Spinal cord (tissue), 10 donors: ENCODE results near the gene ZNF821. TPM values are rescaled to one million over a fixed set of nuclear protein-coding genes. Genes with fewer than 3 reads are reported as not detected.
A peak's percentile ranks its signal among the peaks of the same experiment; 100 is the strongest.

Experiments
- DNase-seq, 6 donors: peaks; one replicate each; pipeline versions ENCODE4 v3.0.0 to v3.0.0-alpha.2; 2013 to 2015; ENCODE audit warnings: low spot score in 6 of 6, low read depth in 4 of 6
- H3K27ac ChIP-seq: one replicate; pipeline ENCODE4 v1.5.1; 2013; ENCODE audit warnings: low read depth, low read length, control low read depth
- H3K27me3 ChIP-seq: one replicate; pipeline ENCODE4 v1.6.1; 2013; ENCODE audit warnings: low read length; ENCODE audit not compliant: control insufficient read depth, insufficient read depth
- H3K36me3 ChIP-seq: one replicate; pipeline ENCODE4 v1.6.1; 2013; ENCODE audit warnings: low read length; ENCODE audit not compliant: control insufficient read depth, insufficient read depth
- H3K4me1 ChIP-seq: one replicate; pipeline ENCODE4 v1.6.1; 2013; ENCODE audit warnings: low read length; ENCODE audit not compliant: control insufficient read depth, insufficient read depth
- H3K4me3 ChIP-seq: one replicate; pipeline ENCODE4 v1.5.1; 2013; ENCODE audit warnings: low read depth, low read length, control low read depth
- H3K9me3 ChIP-seq: one replicate; pipeline ENCODE4 v1.6.1; 2013; ENCODE audit warnings: low read length; ENCODE audit not compliant: control insufficient read depth, insufficient read depth
- WGBS: methylation state at CpG from one replicate; pipeline ENCODE4 v1.1.5; 2013; ENCODE audit warnings: missing lambda C conversion rate; ENCODE audit not compliant: insufficient coverage; 5-methylcytosine and 5-hydroxymethylcytosine counted together
- long read RNA-seq, 4 donors: transcript quantifications; one replicate each; lab custom pipeline, GENCODE V29; 2026
- polyA plus RNA-seq, 2 donors: library from polyadenylated mRNA; unstranded; fragments of 120-200 nt; gene quantifications; one replicate each; pipeline ENCODE4 v1.2.1, GENCODE V29; 2013; ENCODE audit not compliant: insufficient read length in 2 of 2
- total RNA-seq, 2 donors: library from RNA; depleted of rRNA in 1 of 2; stranded (reverse); fragments of 120-200 nt in 1 of 2; fragments of >200 nt in 1 of 2; gene quantifications; one replicate each; pipeline versions ENCODE4 v1.2.3 to v1.2.4, GENCODE V29; 2013 to 2014
- donor health status: healthy.

The ZNF821 gene, protein sequence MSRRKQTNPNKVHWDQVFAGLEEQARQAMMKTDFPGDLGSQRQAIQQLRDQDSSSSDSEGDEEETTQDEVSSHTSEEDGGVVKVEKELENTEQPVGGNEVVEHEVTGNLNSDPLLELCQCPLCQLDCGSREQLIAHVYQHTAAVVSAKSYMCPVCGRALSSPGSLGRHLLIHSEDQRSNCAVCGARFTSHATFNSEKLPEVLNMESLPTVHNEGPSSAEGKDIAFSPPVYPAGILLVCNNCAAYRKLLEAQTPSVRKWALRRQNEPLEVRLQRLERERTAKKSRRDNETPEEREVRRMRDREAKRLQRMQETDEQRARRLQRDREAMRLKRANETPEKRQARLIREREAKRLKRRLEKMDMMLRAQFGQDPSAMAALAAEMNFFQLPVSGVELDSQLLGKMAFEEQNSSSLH
- total RNA-seq (10 to 100 TPM; 14.4 to 21.5 TPM), polyA plus RNA-seq (10 to 100 TPM; 39.9 to 47.9 TPM)
- long read RNA-seq, donor 1, partial matches to known transcripts: 0 of 4 reads
- long read RNA-seq, donor 1, other reads (novel, unspliced or antisense): 0 of 4 reads
- long read RNA-seq, donor 2, partial matches to known transcripts: 0 of 2 reads
- long read RNA-seq, donor 2, other reads (novel, unspliced or antisense): 0 of 2 reads
- long read RNA-seq, donor 3, partial matches to known transcripts: 0 of 3 reads
- long read RNA-seq, donor 3, other reads (novel, unspliced or antisense): 0 of 3 reads
- long read RNA-seq, donor 4, partial matches to known transcripts: 0 of 1 reads
- long read RNA-seq, donor 4, other reads (novel, unspliced or antisense): 0 of 1 reads

DNA sequence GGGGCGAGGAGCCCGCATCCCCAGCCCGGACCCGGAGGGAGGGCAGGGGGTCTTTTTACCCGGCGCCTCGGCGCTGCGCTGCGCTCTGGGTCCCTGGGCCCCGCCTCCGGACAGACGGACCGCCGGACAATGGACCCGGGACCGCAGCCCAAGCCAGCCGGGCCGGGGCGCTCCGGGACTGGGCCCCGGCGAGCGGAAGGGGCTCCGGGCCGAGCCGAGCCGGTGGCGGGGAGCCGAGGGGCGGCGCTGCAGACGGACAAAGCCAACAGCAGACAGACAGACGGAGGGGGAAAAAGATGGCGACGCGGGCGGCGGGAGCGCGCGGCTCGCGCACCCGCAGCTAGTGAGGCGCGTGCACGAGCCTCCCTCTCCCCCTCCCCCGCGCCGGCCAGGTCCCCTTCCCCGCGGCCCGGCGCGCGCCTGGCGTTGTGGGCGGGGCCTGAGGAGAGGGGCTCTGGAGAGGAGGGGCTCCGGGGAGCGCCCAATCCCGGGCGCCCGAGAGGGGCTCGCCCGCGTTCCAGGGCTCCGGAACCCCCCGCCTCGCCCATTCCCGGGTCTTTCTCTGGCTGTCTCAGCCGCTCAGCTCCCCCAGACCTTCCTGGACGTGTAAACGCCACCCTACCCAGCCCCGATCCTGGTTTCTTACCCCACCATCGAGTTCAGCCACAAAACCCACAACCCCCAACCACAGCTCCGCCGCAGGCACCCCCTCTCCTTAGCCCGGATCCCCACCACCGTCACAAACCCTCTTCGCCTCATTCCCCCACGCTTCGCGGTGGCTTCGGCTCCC lies at the start of gene ZNF821:
Gene ZNF821 (minus strand): TSS at position 334 of the 790 bp plus-strand sequence. CDS start 4,236 bp downstream, outside the sequence.
- peak; percentile 68 to 98 (median 92) for DNase-seq
- H3K4me3 ChIP-seq: peak within 1 kb of the TSS; percentile 77
- WGBS: 0% methylated on average over 67 of the region's 85 CpGs

DNA sequence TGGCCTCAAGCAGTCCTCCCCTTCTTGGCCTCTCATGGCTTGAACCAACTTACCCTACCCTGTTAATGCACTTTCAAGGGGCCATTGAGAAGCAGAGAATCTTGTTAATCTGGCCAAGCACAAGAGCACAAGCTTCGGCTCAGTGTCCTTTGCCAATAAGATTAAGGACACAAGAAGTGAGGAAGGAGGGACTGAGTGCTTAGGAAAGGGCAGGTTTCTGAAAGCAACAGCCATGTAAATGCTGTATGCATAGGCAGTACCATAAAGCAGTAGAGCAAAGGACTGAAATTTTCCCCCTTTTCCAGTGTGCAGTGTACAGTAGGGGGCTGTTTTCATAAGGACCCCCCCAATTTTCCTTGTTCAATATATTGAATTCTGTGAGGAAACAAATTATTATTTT lies 49.0 kb upstream of the ZNF821 start:
- Histone ChIP-seq H3K9me3 (no peaks in the 10 kb centered on the region), H3K27me3 (no peaks in the 10 kb centered on the region), H3K4me3 (no peak overlapping the region), H3K4me1 (no peaks in the 10 kb centered on the region), H3K27ac (no peak overlapping the region), H3K36me3 (peaks cover 16% of the 10 kb centered on the region)
- DNase-seq: no peak
- WGBS: 100% methylated on average over 1 of the region's 1 CpG

More for the DNA sequence above, at the start of gene ZNF821:
- Histone ChIP-seq H3K4me1 (peaks cover 21% of the 10 kb centered on the region), H3K27me3 (no peaks in the 10 kb centered on the region), H3K36me3 (peaks cover 4% of the 10 kb centered on the region), H3K9me3 (no peaks in the 10 kb centered on the region), H3K27ac (peak within 1 kb of the TSS; percentile 94)

DNA sequence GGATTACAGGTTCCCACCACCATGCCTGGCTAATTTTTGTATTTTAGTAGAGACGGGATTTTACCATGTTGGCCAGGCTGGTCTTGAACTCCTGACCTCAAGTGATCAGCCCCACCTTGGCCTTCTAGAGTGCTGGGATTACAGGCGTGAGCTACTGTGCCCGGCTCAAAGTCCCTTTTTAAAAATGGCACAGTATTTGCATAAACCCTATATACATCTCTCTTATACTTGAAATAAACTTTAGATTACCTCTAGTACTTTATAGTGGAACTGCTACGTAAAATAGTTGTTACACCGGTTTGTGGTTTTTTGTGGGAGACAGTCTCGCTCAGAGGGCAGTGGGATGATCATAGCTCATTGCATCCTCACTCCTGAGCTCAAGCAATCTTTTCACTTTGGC lies 47.6 kb upstream of the ZNF821 start:
- DNase-seq: no peak
- 88% methylated on average over 1 of the region's 6 CpGs for WGBS
- Histone ChIP-seq H3K4me1 (no peaks in the 10 kb centered on the region), H3K27ac (no peak overlapping the region), H3K36me3 (peaks cover 26% of the 10 kb centered on the region), H3K27me3 (no peaks in the 10 kb centered on the region), H3K9me3 (no peaks in the 10 kb centered on the region), H3K4me3 (no peak overlapping the region)

DNA sequence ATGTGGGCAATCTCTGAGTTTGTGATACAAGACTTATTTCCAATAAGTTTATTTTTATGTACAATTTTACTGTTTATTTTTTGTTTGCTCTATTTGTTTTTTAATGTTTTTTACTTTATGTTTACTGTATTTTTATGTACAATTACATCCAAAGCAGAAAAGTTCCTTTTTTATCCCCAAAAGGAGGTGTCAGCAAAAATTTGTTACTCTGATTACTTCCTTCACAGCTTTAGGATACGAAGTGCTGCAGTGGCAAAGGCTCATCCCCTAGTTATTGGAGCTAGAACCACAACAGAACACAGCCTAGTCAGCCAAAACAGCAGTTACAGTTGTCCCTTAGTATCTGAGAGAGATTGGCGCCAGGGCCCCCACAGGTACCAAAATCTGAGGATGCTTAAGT lies 47.0 kb upstream of the ZNF821 start:
- 88% methylated on average over 1 of the region's 2 CpGs for WGBS
- Histone ChIP-seq H3K36me3 (peaks cover 31% of the 10 kb centered on the region), H3K27ac (no peak overlapping the region), H3K4me1 (no peaks in the 10 kb centered on the region), H3K4me3 (no peak overlapping the region), H3K27me3 (no peaks in the 10 kb centered on the region), H3K9me3 (no peaks in the 10 kb centered on the region)
- DNase-seq: no peak

DNA sequence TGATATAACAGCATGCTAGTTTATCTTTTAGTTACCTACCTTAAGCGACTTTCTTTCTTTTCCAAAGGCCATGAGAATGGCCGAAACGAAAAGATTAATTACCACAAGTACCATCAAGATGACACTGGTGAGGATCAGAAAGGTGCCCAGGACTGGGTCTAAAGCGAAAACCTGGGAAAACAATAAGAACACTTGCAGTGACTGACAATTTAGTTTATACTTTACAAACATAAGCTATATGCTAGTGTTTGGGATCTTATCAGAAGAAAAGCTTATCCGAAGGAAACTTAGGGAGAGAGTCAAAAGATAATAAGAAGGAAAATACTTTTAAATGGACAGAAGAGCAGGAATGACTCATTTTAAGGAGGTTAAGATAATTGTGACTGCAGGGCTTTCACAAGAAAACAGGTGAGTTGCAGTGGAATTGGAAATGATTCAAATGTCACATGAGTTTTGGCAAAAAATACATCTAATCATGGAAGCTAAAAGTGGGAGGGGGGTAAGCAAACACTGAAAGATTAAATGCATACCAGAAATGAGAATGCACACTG lies 46.1 kb upstream of the ZNF821 start:
- DNase-seq: no peak
- no peaks in the 10 kb centered on the region for H3K4me1 ChIP-seq
- H3K36me3 ChIP-seq: peaks cover 40% of the 10 kb centered on the region
- WGBS: no CpG with 5 or more reads among the region's 5 CpGs
- H3K27ac ChIP-seq: no peak overlapping the region
- no peak overlapping the region for H3K4me3 ChIP-seq
- no peaks in the 10 kb centered on the region for H3K27me3 ChIP-seq
- no peaks in the 10 kb centered on the region for H3K9me3 ChIP-seq

DNA sequence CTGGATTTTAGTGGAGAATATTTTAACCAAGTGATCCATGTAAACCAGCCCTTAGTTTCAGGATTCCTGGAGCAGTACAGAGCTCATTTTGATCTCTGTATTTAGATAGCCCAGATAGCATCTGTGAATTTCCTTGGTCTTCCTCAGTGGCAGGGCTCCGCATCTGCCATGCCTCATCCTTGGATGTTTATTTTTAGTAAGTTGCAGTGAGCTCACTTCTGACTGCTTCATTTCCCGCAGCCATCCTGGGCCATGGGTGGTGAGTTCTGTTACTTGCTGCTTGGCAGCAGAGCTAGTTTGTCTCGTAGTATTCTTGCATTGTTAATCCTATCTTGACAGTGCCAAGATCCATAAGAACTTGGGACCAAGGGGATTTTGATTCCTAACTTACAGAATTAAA lies 45.1 kb upstream of the ZNF821 start:
- WGBS: 100% methylated on average over 1 of the region's 3 CpGs
- Histone ChIP-seq H3K4me3 (no peak overlapping the region), H3K9me3 (no peaks in the 10 kb centered on the region), H3K36me3 (peaks cover 49% of the 10 kb centered on the region), H3K27ac (no peak overlapping the region), H3K4me1 (no peaks in the 10 kb centered on the region), H3K27me3 (no peaks in the 10 kb centered on the region)
- no peak for DNase-seq

DNA sequence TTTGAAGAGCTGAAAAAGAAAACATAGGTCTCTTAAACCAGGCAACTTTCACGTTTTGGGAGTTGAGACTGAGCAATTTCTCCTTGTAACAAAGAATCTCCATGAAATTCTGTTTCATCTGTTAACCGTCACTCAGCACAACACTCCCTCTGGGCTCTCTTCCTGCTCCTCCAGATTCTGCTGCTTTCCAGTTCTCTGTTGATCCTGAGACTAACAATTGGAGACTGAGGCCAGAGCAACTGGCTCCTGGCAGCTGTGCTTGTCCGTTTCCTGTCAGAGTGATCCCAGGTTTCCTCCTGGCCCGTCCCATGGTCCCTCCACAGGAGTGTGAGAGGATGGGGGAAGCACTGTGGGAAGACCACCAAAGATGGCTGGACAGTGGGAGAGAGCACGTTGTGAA lies 43.8 kb upstream of the ZNF821 start:
- Histone ChIP-seq H3K27ac (no peak overlapping the region), H3K36me3 (peaks cover 54% of the 10 kb centered on the region), H3K9me3 (no peaks in the 10 kb centered on the region), H3K4me3 (no peak overlapping the region), H3K27me3 (no peaks in the 10 kb centered on the region), H3K4me1 (no peaks in the 10 kb centered on the region)
- WGBS: 85% methylated on average over 4 of the region's 5 CpGs
- no peak for DNase-seq

DNA sequence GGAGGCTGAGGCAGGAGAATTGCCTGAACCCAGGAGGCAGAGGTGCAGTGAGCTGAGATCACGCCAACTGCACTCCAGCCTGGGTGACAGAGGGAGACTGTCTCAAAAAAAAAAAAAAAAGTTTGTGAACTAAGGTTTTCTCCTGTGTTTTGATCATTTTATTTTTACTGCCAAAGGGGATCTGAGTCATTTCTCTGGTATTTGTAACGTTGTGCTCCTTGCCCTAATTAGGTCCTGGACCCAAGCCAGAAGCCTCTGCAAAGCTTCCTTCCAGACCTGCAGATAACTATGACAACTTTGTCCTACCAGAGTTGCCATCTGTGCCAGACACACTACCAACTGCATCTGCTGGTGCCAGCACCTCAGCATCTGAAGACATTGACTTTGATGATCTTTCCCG lies 43.4 kb upstream of the ZNF821 start:
- Histone ChIP-seq H3K36me3 (peaks cover 54% of the 10 kb centered on the region), H3K4me3 (no peak overlapping the region), H3K9me3 (no peaks in the 10 kb centered on the region), H3K27me3 (no peaks in the 10 kb centered on the region), H3K4me1 (no peaks in the 10 kb centered on the region), H3K27ac (no peak overlapping the region)
- peak in 1 of 6 donors; percentile 34 for DNase-seq
- WGBS: no CpG with 5 or more reads among the region's 3 CpGs

DNA sequence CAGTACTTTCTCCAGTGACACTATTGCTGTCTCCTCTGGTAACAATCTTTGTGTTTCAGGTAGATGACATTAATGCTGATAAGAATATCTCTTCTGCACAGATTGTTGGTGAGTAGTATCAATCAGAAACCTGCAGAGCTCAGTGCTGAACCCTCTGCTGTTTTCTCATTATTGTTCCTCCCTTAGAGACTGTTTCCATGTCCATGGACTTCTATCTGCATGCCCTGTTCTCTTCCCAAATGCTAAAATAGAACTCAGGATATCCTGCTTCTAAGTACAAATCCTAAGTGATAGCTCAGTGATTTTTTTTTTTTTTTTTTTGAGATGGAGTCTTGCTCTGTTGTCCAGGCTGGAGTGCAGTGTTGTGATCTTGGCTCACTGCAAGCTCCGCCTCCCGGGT lies 40.7 kb upstream of the ZNF821 start:
- H3K4me3 ChIP-seq: no peak overlapping the region
- H3K27me3 ChIP-seq: no peaks in the 10 kb centered on the region
- no peaks in the 10 kb centered on the region for H3K9me3 ChIP-seq
- no CpG with 5 or more reads among the region's 2 CpGs for WGBS
- no peak for DNase-seq
- H3K4me1 ChIP-seq: no peaks in the 10 kb centered on the region
- H3K27ac ChIP-seq: no peak overlapping the region
- peaks cover 70% of the 10 kb centered on the region for H3K36me3 ChIP-seq
